ENCODE data around the gene RPS2.

RPS2 gene

GRCh38 chr16:1924095-1924494 lies 40.5 kb downstream of the RPS2 start:
- no peak overlapping the region for H3K4me3 ChIP-seq (ENCODE audit: low read length, poor library complexity, severe bottlenecking)
- H3K27me3 ChIP-seq (ENCODE audit: insufficient read depth, low read length, poor library complexity, severe bottlenecking), result no peaks in the 10 kb centered on the region
- H3K79me2 ChIP-seq (ENCODE audit: insufficient read depth, low read length), result no peaks in the 10 kb centered on the region
- no peaks in the 10 kb centered on the region for H3F3A ChIP-seq (ENCODE audit: low read depth)
- H3K36me3 ChIP-seq (ENCODE audit: insufficient read depth, low read length), result no peaks in the 10 kb centered on the region
- TF ChIP-seq CTCF (conservative IDR thresholded peaks at IDR 0.05; ENCODE audit: low read length) (no peak), EZH2phosphoT487 (IDR thresholded peaks at IDR 0.05; ENCODE audit: borderline replicate concordance) (no peak)
- H3K9me3 ChIP-seq (ENCODE audit: insufficient read depth, low read depth, low read length), result no peaks in the 10 kb centered on the region
- no peak overlapping the region for H3K9ac ChIP-seq (ENCODE audit: low read depth, low read length, poor library complexity, severe bottlenecking)
- no peaks in the 10 kb centered on the region for H4K20me1 ChIP-seq (ENCODE audit: insufficient read depth, low read length, poor library complexity, severe bottlenecking)
- no peaks in the 10 kb centered on the region for H3K9me2 ChIP-seq (replicated peaks; ENCODE audit: low read depth, low read length)
- no peak overlapping the region for H2AFZ ChIP-seq (ENCODE audit: low read length)
- H3K4me2 ChIP-seq (ENCODE audit: low read depth, low read length, poor library complexity, severe bottlenecking), result no peak overlapping the region
- no peaks in the 10 kb centered on the region for H3K4me1 ChIP-seq (ENCODE audit: insufficient read depth, low read length, poor library complexity, severe bottlenecking)

GRCh38 chr16:1923299-1924034 lies 41.2 kb downstream of the RPS2 start:
- no peaks in the 10 kb centered on the region for H3F3A ChIP-seq (ENCODE audit: low read depth)
- no peak overlapping the region for H3K4me2 ChIP-seq (ENCODE audit: low read depth, low read length, poor library complexity, severe bottlenecking)
- TF ChIP-seq EZH2phosphoT487 (IDR thresholded peaks at IDR 0.05; ENCODE audit: borderline replicate concordance) (no peak), CTCF (conservative IDR thresholded peaks at IDR 0.05; ENCODE audit: low read length) (no peak)
- no peaks in the 10 kb centered on the region for H3K36me3 ChIP-seq (ENCODE audit: insufficient read depth, low read length)
- H3K4me3 ChIP-seq (ENCODE audit: low read length, poor library complexity, severe bottlenecking), result no peak overlapping the region
- H3K9me3 ChIP-seq (ENCODE audit: insufficient read depth, low read depth, low read length), result no peaks in the 10 kb centered on the region
- H3K4me1 ChIP-seq (ENCODE audit: insufficient read depth, low read length, poor library complexity, severe bottlenecking), result no peaks in the 10 kb centered on the region
- no peaks in the 10 kb centered on the region for H3K27me3 ChIP-seq (ENCODE audit: insufficient read depth, low read length, poor library complexity, severe bottlenecking)
- H4K20me1 ChIP-seq (ENCODE audit: insufficient read depth, low read length, poor library complexity, severe bottlenecking), result no peaks in the 10 kb centered on the region
- H2AFZ ChIP-seq (ENCODE audit: low read length), result no peak overlapping the region
- no peak overlapping the region for H3K9ac ChIP-seq (ENCODE audit: low read depth, low read length, poor library complexity, severe bottlenecking)
- H3K9me2 ChIP-seq (replicated peaks; ENCODE audit: low read depth, low read length), result no peaks in the 10 kb centered on the region
- no peaks in the 10 kb centered on the region for H3K79me2 ChIP-seq (ENCODE audit: insufficient read depth, low read length)

- no peak for TF ChIP-seq CTCF (conservative IDR thresholded peaks at IDR 0.05; ENCODE audit: low read length)
- Histone ChIP-seq H3K27me3 (ENCODE audit: insufficient read depth, low read length, poor library complexity, severe bottlenecking) (no peaks in the 10 kb centered on the region), H3K4me2 (ENCODE audit: low read depth, low read length, poor library complexity, severe bottlenecking) (no peak overlapping the region)
Observed at GRCh38 chr16:1922357-1922756, 42.3 kb downstream of the RPS2 start.

More at GRCh38 chr16:1922357-1922756, 42.3 kb downstream of the RPS2 start:
- no peaks in the 10 kb centered on the region for H3K9me3 ChIP-seq (ENCODE audit: insufficient read depth, low read depth, low read length)
- no peak overlapping the region for H3K4me3 ChIP-seq (ENCODE audit: low read length, poor library complexity, severe bottlenecking)
- H2AFZ ChIP-seq (ENCODE audit: low read length), result no peak overlapping the region
- H3K36me3 ChIP-seq (ENCODE audit: insufficient read depth, low read length), result no peaks in the 10 kb centered on the region
- no peaks in the 10 kb centered on the region for H3K9me2 ChIP-seq (replicated peaks; ENCODE audit: low read depth, low read length)
- no peak overlapping the region for H3K9ac ChIP-seq (ENCODE audit: low read depth, low read length, poor library complexity, severe bottlenecking)
- H3K79me2 ChIP-seq (ENCODE audit: insufficient read depth, low read length), result no peaks in the 10 kb centered on the region
- H3K4me1 ChIP-seq (ENCODE audit: insufficient read depth, low read length, poor library complexity, severe bottlenecking), result no peaks in the 10 kb centered on the region
- H4K20me1 ChIP-seq (ENCODE audit: insufficient read depth, low read length, poor library complexity, severe bottlenecking), result no peaks in the 10 kb centered on the region
- no peaks in the 10 kb centered on the region for H3F3A ChIP-seq (ENCODE audit: low read depth)
